IMR-90 (cell line): Measurements from ENCODE around the gene ZNF212. TPM values are rescaled to one million over a fixed set of nuclear protein-coding genes. Genes with fewer than 3 reads are reported as not detected.

Source experiments
- ATAC-seq: fragments of 200-7000 bp; cut with Tn5 transposase; 2 replicates; pipeline ENCODE4 v1.9.1; 2020; ENCODE audit warnings: low read depth, mild to moderate bottlenecking, moderate library complexity
- BruUV-seq: library from RNA; stranded (reverse); fragments of 400-500 nt; replicated peaks from 2 replicates; lab custom pipeline; 2021; lab: Mats Ljungman, UMichigan
- CTCF ChIA-PET: fragments of 300-600 bp; formaldehyde crosslinking; extraction: SDS; loops from one replicate; lab custom pipeline; 2021; ENCODE audit warnings: antibody characterized with exemption; lab: Yijun Ruan, JAX
- POLR2A ChIA-PET: fragments of 300-600 bp; sonication (Branson Sonifier 250); formaldehyde crosslinking; loops from one replicate; lab custom pipeline; 2022; ENCODE audit warnings: antibody characterized with exemption; ENCODE audit not compliant: unreplicated experiment; lab: Charles Lee
- DNase-seq: peaks from one replicate; pipeline ENCODE4 v3.0.0; 2013
- H2AFZ ChIP-seq: replicated peaks from 2 replicates; pipeline ENCODE3; 2013; ENCODE audit warnings: low read length, mild to moderate bottlenecking; ENCODE audit not compliant: poor library complexity
- H2AK5ac ChIP-seq: 2 replicates; pipeline ENCODE4 v1.6.1; 2013; ENCODE audit warnings: low read depth, low read length, inconsistent platforms
- H2AK9ac ChIP-seq: replicated peaks from 2 replicates; pipeline ENCODE3; 2013; ENCODE audit warnings: mild to moderate bottlenecking, low read depth, low read length, moderate library complexity; ENCODE audit not compliant: poor library complexity
- H2BK120ac ChIP-seq: 2 replicates; pipeline ENCODE4 v1.6.1; 2013; ENCODE audit warnings: low read depth, low read length, inconsistent platforms
- H2BK15ac ChIP-seq: 3 replicates; pipeline ENCODE4 v1.6.1; 2013; ENCODE audit warnings: low read depth, low read length, inconsistent platforms
- H2BK20ac ChIP-seq: 2 replicates; pipeline ENCODE4 v1.6.1; 2013; ENCODE audit warnings: low read depth, mild to moderate bottlenecking, inconsistent platforms, low read length, moderate library complexity
- H2BK5ac ChIP-seq: 2 replicates; pipeline ENCODE4 v1.6.1; 2013; ENCODE audit warnings: mild to moderate bottlenecking, low read depth, low read length, inconsistent platforms; ENCODE audit not compliant: poor library complexity, severe bottlenecking
- H3K14ac ChIP-seq: replicated peaks from 2 replicates; pipeline ENCODE4 v1.6.1; 2013; ENCODE audit warnings: low read depth, low read length, inconsistent platforms
- H3K18ac ChIP-seq: 2 replicates; pipeline ENCODE4 v1.6.1; 2013; ENCODE audit warnings: low read depth, low read length, control low read depth
- H3K23ac ChIP-seq: 2 replicates; pipeline ENCODE4 v1.6.1; 2013; ENCODE audit warnings: low read depth, low read length, inconsistent platforms
- H3K27ac ChIP-seq: 2 replicates; pipeline ENCODE4 v1.5.1; 2013; ENCODE audit warnings: mild to moderate bottlenecking, control low read depth, low read length; ENCODE audit not compliant: insufficient read depth
- H3K27me3 ChIP-seq: 2 replicates; pipeline ENCODE4 v1.6.1; 2013; ENCODE audit warnings: low read length; ENCODE audit not compliant: control insufficient read depth, insufficient read depth
- H3K36me3 ChIP-seq: 2 replicates; pipeline ENCODE4 v1.6.1; 2013; ENCODE audit warnings: low read length, mixed read lengths; ENCODE audit not compliant: control insufficient read depth, insufficient read depth
- H3K4ac ChIP-seq: 2 replicates; pipeline ENCODE4 v1.6.1; 2013; ENCODE audit warnings: low read depth, low read length, inconsistent platforms
- H3K4me1 ChIP-seq: 2 replicates; pipeline ENCODE4 v1.6.1; 2013; ENCODE audit warnings: low read length, mixed read lengths; ENCODE audit not compliant: control insufficient read depth, insufficient read depth
- H3K4me2 ChIP-seq: 2 replicates; pipeline ENCODE4 v1.6.1; 2013; ENCODE audit warnings: low read depth, mild to moderate bottlenecking, control low read depth, low read length, moderate library complexity
- H3K4me3 ChIP-seq: 2 replicates; pipeline ENCODE4 v1.5.1; 2013; ENCODE audit warnings: low read depth, mild to moderate bottlenecking, control low read depth, low read length, moderate library complexity; ENCODE audit not compliant: insufficient read depth
- H3K56ac ChIP-seq: 2 replicates; pipeline ENCODE4 v1.6.1; 2013; ENCODE audit warnings: low read length, inconsistent platforms; ENCODE audit not compliant: insufficient read depth; ENCODE audit errors: extremely low read depth
- H3K79me1 ChIP-seq, 2 experiments: 2 replicates each; pipeline ENCODE4 v1.6.1; 2013; ENCODE audit warnings: low read length in 2 of 2, inconsistent platforms in 1 of 2, low read depth in 1 of 2
- H3K9ac ChIP-seq: 2 replicates; pipeline ENCODE4 v1.6.1; 2013; ENCODE audit warnings: low read depth, low read length, control low read depth
- H3K9me1 ChIP-seq: 2 replicates; pipeline ENCODE4 v1.6.1; 2013; ENCODE audit warnings: low read length, inconsistent platforms; ENCODE audit not compliant: insufficient read depth
- H3K9me3 ChIP-seq: 2 replicates; pipeline ENCODE4 v1.6.1; 2013; ENCODE audit warnings: low read length; ENCODE audit not compliant: control insufficient read depth, insufficient read depth
- H4K20me1 ChIP-seq: 2 replicates; pipeline ENCODE4 v1.6.1; 2013; ENCODE audit warnings: low read length, inconsistent platforms; ENCODE audit not compliant: insufficient read depth
- H4K5ac ChIP-seq: 2 replicates; pipeline ENCODE4 v1.6.1; 2013; ENCODE audit warnings: mild to moderate bottlenecking, low read depth, low read length, control low read depth
- H4K8ac ChIP-seq, 2 experiments: 2 replicates each; pipeline ENCODE4 v1.6.1; 2013; ENCODE audit warnings: low read depth in 2 of 2, low read length in 2 of 2, control low read depth in 1 of 2, inconsistent platforms in 1 of 2
- H4K91ac ChIP-seq: 2 replicates; pipeline ENCODE4 v1.6.1; 2013; ENCODE audit warnings: low read depth, low read length, inconsistent platforms; ENCODE audit not compliant: insufficient read depth
- BHLHE40 ChIP-seq: fragments of 150-350 bp; IDR thresholded peaks from 2 replicates; pipeline ENCODE4 v1.6.1; 2016; ENCODE audit warnings: mild to moderate bottlenecking, low read depth, low read length
- CEBPB ChIP-seq: IDR thresholded peaks from 2 replicates; pipeline ENCODE4 v1.6.1; 2012; ENCODE audit warnings: low read depth, low read length, improper control_type of control experiment
- CHD1 ChIP-seq: IDR thresholded peaks from 2 replicates; pipeline ENCODE4 v1.6.1; 2012; ENCODE audit warnings: low read depth, low read length, improper control_type of control experiment
- CTCF ChIP-seq: conservative IDR thresholded peaks from 2 replicates; pipeline ENCODE4 v1.5.1; 2012; ENCODE audit warnings: mild to moderate bottlenecking, low read depth, low read length, improper control_type of control experiment
- ELK1 ChIP-seq: fragments of 150-350 bp; IDR thresholded peaks from 2 replicates; pipeline ENCODE4 v1.6.1; 2016; ENCODE audit warnings: low read depth, mild to moderate bottlenecking, low read length, moderate library complexity, borderline replicate concordance
- FOS ChIP-seq: fragments of 150-350 bp; IDR thresholded peaks from 2 replicates; pipeline ENCODE4 v1.6.1; 2016; ENCODE audit warnings: low read depth, low read length
- MAFK ChIP-seq: IDR thresholded peaks from 2 replicates; pipeline ENCODE4 v1.6.1; 2012; ENCODE audit warnings: low read depth, low read length, improper control_type of control experiment
- MAZ ChIP-seq: IDR thresholded peaks from 2 replicates; pipeline ENCODE4 v1.6.1; 2012; ENCODE audit warnings: low read depth, mild to moderate bottlenecking, low read length, improper control_type of control experiment, moderate library complexity, borderline replicate concordance
- MXI1 ChIP-seq: IDR thresholded peaks from 2 replicates; pipeline ENCODE4 v1.6.1; 2012; ENCODE audit warnings: low read depth, mild to moderate bottlenecking, low read length, moderate library complexity, borderline replicate concordance
- NFE2L2 ChIP-seq: fragments of 150-350 bp; IDR thresholded peaks from 2 replicates; pipeline ENCODE4 v1.6.1; 2016; ENCODE audit warnings: low read depth, mild to moderate bottlenecking, low read length
- POLR2A ChIP-seq: IDR thresholded peaks from 2 replicates; pipeline ENCODE4 v1.6.1; 2012; ENCODE audit warnings: mild to moderate bottlenecking, low read depth, low read length
- RCOR1 ChIP-seq: IDR thresholded peaks from 2 replicates; pipeline ENCODE4 v1.6.1; 2012; ENCODE audit warnings: mild to moderate bottlenecking, low read length, improper control_type of control experiment; ENCODE audit not compliant: insufficient replicate concordance
- RFX5 ChIP-seq: IDR thresholded peaks from 2 replicates; pipeline ENCODE4 v1.8.0; 2012; ENCODE audit warnings: low read depth, mild to moderate bottlenecking, low read length, moderate library complexity
- SMC3 ChIP-seq: fragments of 150-350 bp; IDR thresholded peaks from 2 replicates; pipeline ENCODE4 v1.6.1; 2016; ENCODE audit warnings: low read depth, mild to moderate bottlenecking, antibody characterized with exemption, low read length, moderate library complexity
- USF2 ChIP-seq: fragments of 150-350 bp; IDR thresholded peaks from 2 replicates; pipeline ENCODE4 v1.6.1; 2017; ENCODE audit warnings: mild to moderate bottlenecking, antibody characterized with exemption, low read length, low read depth
- WGBS, 2 experiments: methylation state at CpG; one replicate each; pipeline versions ENCODE4 v1.1.5 to v1.1.7; 2013; ENCODE audit warnings: missing lambda C conversion rate in 2 of 2; ENCODE audit not compliant: insufficient read length in 1 of 2; ENCODE audit errors: extremely low coverage in 2 of 2; 5-methylcytosine and 5-hydroxymethylcytosine counted together
- dilution Hi-C: fragments of 300-500 bp; cut with HindIII; formaldehyde crosslinking; loops from one replicate; pipeline ENCODE4 v1.14.3; 2018; ENCODE audit warnings: low sequenced_read_pairs; ENCODE audit not compliant: unreplicated experiment
- in situ Hi-C: fragments of 300-500 bp; cut with MboI; formaldehyde crosslinking; loops from 3 replicates; pipeline ENCODE4 v1.14.3; 2019; ENCODE audit warnings: low sequenced_read_pairs, inconsistent platforms, mixed read lengths
- intact Hi-C: fragments of 100-400 bp; cut with micrococcal nuclease; formaldehyde crosslinking; loops from 2 replicates; pipeline ENCODE4 v1.10.0; 2022
- polyA plus RNA-seq, 3 experiments: library from polyadenylated mRNA; depleted of rRNA; stranded (reverse); fragments of >200 nt; gene quantifications; 2 replicates each; pipeline ENCODE4 v1.2.3, GENCODE V29; 2012; ENCODE audit warnings: low replicate concordance in 1 of 3
- total RNA-seq: library from RNA; depleted of rRNA; stranded (reverse); fragments of >200 nt; gene quantifications from 2 replicates; pipeline ENCODE4 v1.2.3, GENCODE V29; 2012

Gene ZNF212
- total and polyA plus RNA-seq, 2 of the 4 experiments (the other 2 are of a cell fraction) = 3.8 to 5.1 TPM

- Histone ChIP-seq H4K91ac (0 out of 2 replicates have a peak overlapping the region, but pooled peaks have one; percentile 1), H2AK9ac (no peak overlapping the region), H2BK15ac (no peak overlapping the region), H3K14ac (no peak overlapping the region), H3K56ac (no peak overlapping the region), H3K4ac (no peak overlapping the region), H3K4me1 (peaks cover 7% of the 10 kb centered on the region), H4K5ac (no peak overlapping the region), H2AFZ (no peak overlapping the region), H3K9ac (no peak overlapping the region), H3K79me1 (peaks cover 13 to 50% of the 10 kb centered on the region in 2 experiments; a peak in 3 of 4 replicates), H3K23ac (no peak overlapping the region), H4K8ac (no peak overlapping the region), H2BK120ac (no peak overlapping the region), H3K18ac (no peak overlapping the region), H3K9me3 (no peaks in the 10 kb centered on the region; the same call in 1 of the 2 replicates), H2BK20ac (no peak overlapping the region), H2AK5ac (0 out of 2 replicates have a peak overlapping the region, but pooled peaks have one; percentile 20), H3K27ac (no peak overlapping the region), H3K36me3 (peaks cover 3% of the 10 kb centered on the region), H3K4me2 (no peak overlapping the region), H3K27me3 (no peaks in the 10 kb centered on the region), H3K9me1 (peaks cover 8% of the 10 kb centered on the region; the same call in 1 of the 2 replicates), H2BK5ac (no peak overlapping the region), H3K4me3 (no peak overlapping the region), H4K20me1 (peaks cover 11% of the 10 kb centered on the region; the same call in 1 of the 2 replicates)
- intact Hi-C loops (no loop called here), dilution Hi-C loops (no loop called here), in situ Hi-C loops (no loop called here)
- WGBS, 2 experiments = no CpG with 5 or more reads among the region's 5 CpGs
- CTCF ChIA-PET = interaction anchor here (2.6 kb wide), 1 partner anchor 16 kb away, joined by 10 read pairs; the partner anchor contains the start of gene ZNF783
- no peak for TF ChIP-seq BHLHE40
- TF ChIP-seq SMC3 = no peak
- TF ChIP-seq CTCF = no peak
- no peak for TF ChIP-seq MXI1
- TF ChIP-seq RFX5 = no peak
- TF ChIP-seq ELK1 = no peak
- TF ChIP-seq NFE2L2 = no peak
- no peak for TF ChIP-seq USF2
- TF ChIP-seq CEBPB = no peak
- no peak for TF ChIP-seq FOS
- no peak for TF ChIP-seq MAZ
- no peak for TF ChIP-seq POLR2A
- no peak for TF ChIP-seq RCOR1
- no peak for TF ChIP-seq MAFK
- no peak for TF ChIP-seq CHD1
- POLR2A ChIA-PET = no interaction called here
- ATAC-seq (0 out of 2 replicates have a peak, but pooled peaks have one; percentile 12), DNase-seq (no peak)
- BruUV-seq = no TSS peak
These were observed 6.3 kb downstream of the ZNF212 start for GRCh38 chr7:149245744-149246143.
